ENCODE measurements around the gene CAPN1. TPM values are rescaled to one million over a fixed set of nuclear protein-coding genes. Genes with fewer than 3 reads are reported as not detected.

CAPN1 gene
- total and polyA plus RNA-seq, 9 of the 15 experiments (the other 6 are each of a cell fraction or from before 2014, with no cell fraction given), result 3.5 to 199 (median 61.6) TPM

- TF ChIP-seq SRF (CRISPR knock-in tag; IDR thresholded peaks at IDR 0.05), result no peak
- peak; percentile 73 for TF ChIP-seq TCF7L2 (IDR thresholded peaks at IDR 0.05; ENCODE audit: low read depth, low read length)
- no peak; the same call in 1 of the 2 replicates for TF ChIP-seq SMAD4 (CRISPR knock-in tag; conservative IDR thresholded peaks at IDR 0.05)
- no peak for TF ChIP-seq BRF2 (IDR thresholded peaks at IDR 0.05; ENCODE audit: borderline replicate concordance, insufficient read depth, insufficient read length)
- no peak for TF ChIP-seq YBX1 (IDR thresholded peaks at IDR 0.05)
- TF ChIP-seq ZNF79 (CRISPR knock-in tag; IDR thresholded peaks at IDR 0.05; ENCODE audit: low read depth), result no peak
- no peak for TF ChIP-seq ETS1 (conservative IDR thresholded peaks at IDR 0.05; ENCODE audit: control insufficient read depth, low read depth, low read length)
- TF ChIP-seq ZNF23 (CRISPR knock-in tag; IDR thresholded peaks at IDR 0.05), result no peak
- peak; percentile 84 for TF ChIP-seq EGR1 (conservative IDR thresholded peaks at IDR 0.05)
- TF ChIP-seq SAFB2 (IDR thresholded peaks at IDR 0.05; ENCODE audit: borderline replicate concordance, low read depth, low read length, severe bottlenecking), result no peak
- no peak for TF ChIP-seq BCLAF1 (IDR thresholded peaks at IDR 0.05; ENCODE audit: borderline replicate concordance in 1 of 2, control insufficient read depth in 1 of 2, low read depth in 2 of 2, low read length in 1 of 2)
- no peak for TF ChIP-seq ZNF75A (CRISPR knock-in tag; IDR thresholded peaks at IDR 0.05)
- no peak for TF ChIP-seq ZNF707 (CRISPR knock-in tag; conservative IDR thresholded peaks at IDR 0.05)
- no peak for TF ChIP-seq RBM34 (IDR thresholded peaks at IDR 0.05; ENCODE audit: borderline replicate concordance, insufficient read depth, low read length)
- no peak for TF ChIP-seq KLF6 (CRISPR knock-in tag; IDR thresholded peaks at IDR 0.05; ENCODE audit: borderline replicate concordance)
- no peak for TF ChIP-seq POLR2G (IDR thresholded peaks at IDR 0.05; ENCODE audit: low read depth, low read length)
- TF ChIP-seq NR2C1 (IDR thresholded peaks at IDR 0.05), result no peak
- TF ChIP-seq NR2C1 (tag; IDR thresholded peaks at IDR 0.05), result no peak; the same call in 1 of the 2 replicates
- TF ChIP-seq ZNF347 (CRISPR knock-in tag; IDR thresholded peaks at IDR 0.05; ENCODE audit: low read depth), result no peak
- no peak for TF ChIP-seq TAL1 (IDR thresholded peaks at IDR 0.05)
- no peak for TF ChIP-seq ARID1B (IDR thresholded peaks at IDR 0.05)
- TF ChIP-seq ELF2 (CRISPR knock-in tag; IDR thresholded peaks at IDR 0.05), result no peak
- TF ChIP-seq COPS2 (conservative IDR thresholded peaks at IDR 0.05), result no peak
- no peak for TF ChIP-seq ZNF175 (CRISPR knock-in tag; IDR thresholded peaks at IDR 0.05; ENCODE audit: low read depth)
- TF ChIP-seq ZNF253 (CRISPR knock-in tag; conservative IDR thresholded peaks at IDR 0.05), result no peak
These were observed 46.6 kb upstream of the CAPN1 start (continued) for GRCh38 chr11:65134952-65135632.

Data from K562 (cell line).